Lung (tissue), 12 donors: ENCODE data around the gene PHF21B. TPM values are rescaled to one million over a fixed set of nuclear protein-coding genes. Genes with fewer than 3 reads are reported as not detected.

Experiments used
- ATAC-seq: fragments of 200-7000 bp; cut with Tn5 transposase; one replicate; pipeline ENCODE4 v1.9.1; 2020; ENCODE audit warnings: moderate number of reproducible peaks; ENCODE audit not compliant: insufficient read depth, low FRiP score
- DNase-seq, 3 donors: peaks; one replicate each; pipeline ENCODE4 v3.0.0-alpha.2; 2013 to 2017
- H3K27ac ChIP-seq, 2 donors: one replicate each; pipeline ENCODE4 v1.5.1; 2013; ENCODE audit warnings: mild to moderate bottlenecking in 2 of 2, moderate library complexity in 2 of 2, control low read depth in 1 of 2, inconsistent platforms in 1 of 2, low read depth in 1 of 2, low read length in 1 of 2
- H3K27me3 ChIP-seq, 3 donors: one replicate each; pipeline ENCODE4 v1.5.1; 2013; ENCODE audit warnings: low read length in 2 of 3; ENCODE audit not compliant: control insufficient read depth in 3 of 3, insufficient read depth in 3 of 3
- H3K36me3 ChIP-seq, 4 donors: one replicate each; pipeline ENCODE4 v1.5.1; 2013; ENCODE audit warnings: low read length in 4 of 4, mild to moderate bottlenecking in 1 of 4, moderate library complexity in 1 of 4; ENCODE audit not compliant: control insufficient read depth in 4 of 4, insufficient read depth in 4 of 4
- H3K4me1 ChIP-seq, 5 donors: one replicate each; pipeline ENCODE4 v1.5.1; 2013; ENCODE audit warnings: low read length in 5 of 5, mild to moderate bottlenecking in 2 of 5, moderate library complexity in 1 of 5; ENCODE audit not compliant: control insufficient read depth in 5 of 5, insufficient read depth in 5 of 5
- H3K4me3 ChIP-seq: one replicate; pipeline ENCODE4 v1.5.1; 2013; ENCODE audit warnings: mild to moderate bottlenecking, control low read depth, moderate library complexity
- H3K9ac ChIP-seq, 2 donors: one replicate each; pipeline ENCODE4 v1.5.1; 2013; ENCODE audit warnings: low read length in 2 of 2, control low read depth in 1 of 2; ENCODE audit not compliant: insufficient read depth in 1 of 2
- H3K9me3 ChIP-seq, 4 donors: one replicate each; pipeline ENCODE4 v1.5.1; 2013; ENCODE audit warnings: low read length in 3 of 4, mild to moderate bottlenecking in 1 of 4, moderate library complexity in 1 of 4; ENCODE audit not compliant: control insufficient read depth in 4 of 4, insufficient read depth in 3 of 4
- CTCF ChIP-seq: IDR thresholded peaks from 2 replicates; pipeline ENCODE4 v1.5.1; 2012; ENCODE audit warnings: mild to moderate bottlenecking; ENCODE audit errors: control extremely low read depth, extremely low read depth
- WGBS, 2 donors: extraction: QIAGEN DNeasy Blood & Tissue Kit; methylation state at CpG; one replicate each; pipeline ENCODE4 v1.1.7; 2013; 5-methylcytosine and 5-hydroxymethylcytosine counted together
- polyA plus RNA-seq, 2 donors: library from polyadenylated mRNA; stranded (reverse); fragments of 200-250 nt; gene quantifications; one replicate each; pipeline ENCODE4 v1.2.1, GENCODE V29; 2013
- total RNA-seq, 2 donors: library from RNA; depleted of rRNA in 1 of 2; stranded (reverse); fragments of >200 nt in 1 of 2; gene quantifications; one replicate each; pipeline ENCODE4 v1.2.1, GENCODE V29; 2014 to 2021
- donor health status: control.
- donor health status: control.
- donor health status: Bipolar disorder and iron deficiency.
- donor health status: healthy.
- donor health status: DM: yes; HTN: yes; CAD: no.

PHF21B gene
- total and polyA plus RNA-seq, 4 donors, result 0.03 to 0.43 (median 0.26) TPM

GRCh38 chr22:44890416-44891292 lies 119.2 kb downstream of the PHF21B start:
- DNase-seq, result no peak

DNA sequence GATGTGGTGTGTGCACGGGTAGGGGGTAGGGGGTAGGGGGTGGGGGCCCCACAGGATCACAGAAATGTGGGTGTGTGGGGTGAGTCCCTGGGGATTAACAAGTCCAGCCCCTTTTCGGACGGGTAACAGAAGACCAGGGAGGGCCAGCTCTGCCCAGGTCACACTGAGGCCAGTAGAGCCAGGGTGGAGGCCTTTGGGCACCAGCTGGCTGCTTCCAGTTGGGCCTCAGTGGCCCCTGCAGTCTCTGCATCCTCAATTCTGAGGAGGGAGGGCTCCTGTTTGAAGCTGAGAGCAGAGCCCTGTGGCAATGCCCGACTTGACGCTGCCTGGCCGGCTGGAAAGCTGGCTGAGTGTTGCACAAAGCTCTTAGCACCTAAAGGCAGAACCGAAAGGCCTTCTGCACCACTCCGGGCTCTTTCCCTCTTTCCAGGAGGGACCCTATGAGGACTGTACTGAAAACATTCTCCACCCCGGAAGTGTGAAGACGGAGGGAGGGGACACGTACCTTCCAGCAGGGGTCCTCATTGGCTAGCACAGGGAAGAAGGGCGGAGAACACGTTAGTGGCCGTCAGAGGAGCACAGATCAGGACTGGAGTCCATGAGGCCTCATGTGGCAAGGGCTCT lies 120.4 kb downstream of the PHF21B start:
- Histone ChIP-seq H3K36me3 (no peaks in the 10 kb centered on the region), H3K27me3 (peaks cover 0 to 4% (median 0%) of the 10 kb centered on the region in 3 donors), H3K27ac (no peak overlapping the region), H3K4me3 (no peak overlapping the region), H3K4me1 (no peaks in the 10 kb centered on the region), H3K9ac (no peak overlapping the region), H3K9me3 (peaks cover 0 to 3% (median 0%) of the 10 kb centered on the region in 4 donors)
- no peak for TF ChIP-seq CTCF
- no peak for ATAC-seq
- 73 to 85% methylated on average over 14 of the region's 14 CpGs for WGBS, 2 donors
- DNase-seq, result peak in 2 of 3 donors; percentile 18 to 36

More at GRCh38 chr22:44890416-44891292, 119.2 kb downstream of the PHF21B start:
- no peak overlapping the region for H3K4me3 ChIP-seq
- TF ChIP-seq CTCF, result no peak
- ATAC-seq, result no peak
- H3K9ac ChIP-seq, result no peak overlapping the region
- 85 to 88% methylated on average over 19 to 20 of the region's 20 CpGs for WGBS, 2 donors
- peaks cover 0 to 4% (median 0%) of the 10 kb centered on the region in 3 donors for H3K27me3 ChIP-seq
- no peak overlapping the region for H3K27ac ChIP-seq
- H3K9me3 ChIP-seq, result peaks cover 0 to 3% (median 0%) of the 10 kb centered on the region in 4 donors
- H3K36me3 ChIP-seq, result no peaks in the 10 kb centered on the region
- H3K4me1 ChIP-seq, result no peaks in the 10 kb centered on the region

GRCh38 chr22:44888491-44889254 lies 121.1 kb downstream of the PHF21B start:
- peaks cover 0 to 2% (median 0%) of the 10 kb centered on the region in 4 donors for H3K9me3 ChIP-seq
- H3K4me1 ChIP-seq, result no peaks in the 10 kb centered on the region
- no peaks in the 10 kb centered on the region for H3K36me3 ChIP-seq
- peaks cover 0 to 4% (median 0%) of the 10 kb centered on the region in 3 donors for H3K27me3 ChIP-seq
- H3K27ac ChIP-seq, result no peak overlapping the region
- H3K9ac ChIP-seq, result no peak overlapping the region
- TF ChIP-seq CTCF, result no peak
- ATAC-seq (no peak), DNase-seq (no peak)
- WGBS, 2 donors, result 72 to 84% methylated on average over 14 of the region's 14 CpGs
- no peak overlapping the region for H3K4me3 ChIP-seq
